Stimulated activated naive CD8-positive, alpha-beta T cell treated with anti-CD3 and anti-CD28 coated beads, Interleukin-15, Interleukin-2, amounts not matched to agents 100 ng/mL and 50 ng/mL, for 24 hours (primary cell): ENCODE measurements around the gene TMEM31.

Experiments used
- H3K27ac Mint-ChIP-seq: one replicate; pipeline ENCODE4 v1.8.0; 2021; ENCODE audit warnings: mild to moderate bottlenecking, mixed read lengths
- H3K27me3 Mint-ChIP-seq: one replicate; pipeline ENCODE4 v1.8.0; 2021; ENCODE audit warnings: mixed read lengths
- H3K36me3 Mint-ChIP-seq: one replicate; pipeline ENCODE4 v1.8.0; 2021; ENCODE audit warnings: low read depth, mixed read lengths
- H3K4me1 Mint-ChIP-seq: one replicate; pipeline ENCODE4 v1.8.0; 2021; ENCODE audit warnings: low read depth, mixed read lengths
- H3K4me3 Mint-ChIP-seq: one replicate; pipeline ENCODE4 v1.8.0; 2021; ENCODE audit warnings: mild to moderate bottlenecking, mixed read lengths
- H3K9me3 Mint-ChIP-seq: one replicate; pipeline ENCODE4 v1.8.0; 2021; ENCODE audit warnings: mixed read lengths

TMEM31 gene

GRCh38 chrX:103691059-103691458 is 19.6 kb upstream of the TMEM31 start:
- Mint-ChIP-seq H3K4me3 (no peak overlapping the region), H3K27ac (no peak overlapping the region), H3K9me3 (no peaks in the 10 kb centered on the region), H3K4me1 (no peaks in the 10 kb centered on the region), H3K27me3 (no peaks in the 10 kb centered on the region), H3K36me3 (no peaks in the 10 kb centered on the region)

- no peaks in the 10 kb centered on the region for H3K4me1 Mint-ChIP-seq
- no peaks in the 10 kb centered on the region for H3K36me3 Mint-ChIP-seq
- H3K4me3 Mint-ChIP-seq: no peak overlapping the region
- no peak overlapping the region for H3K27ac Mint-ChIP-seq
- no peaks in the 10 kb centered on the region for H3K9me3 Mint-ChIP-seq
- no peaks in the 10 kb centered on the region for H3K27me3 Mint-ChIP-seq
Observed at GRCh38 chrX:103697687-103698086, 13.0 kb upstream of the TMEM31 start.

- Mint-ChIP-seq H3K27ac (no peak overlapping the region), H3K4me3 (no peak overlapping the region), H3K9me3 (no peaks in the 10 kb centered on the region)
Observed at GRCh38 chrX:103699243-103699642, 11.5 kb upstream of the TMEM31 start.

GRCh38 chrX:103704863-103705262 is 5.8 kb upstream of the TMEM31 start:
- no peak overlapping the region for H3K27ac Mint-ChIP-seq
- H3K36me3 Mint-ChIP-seq: no peaks in the 10 kb centered on the region
- no peaks in the 10 kb centered on the region for H3K27me3 Mint-ChIP-seq
- H3K4me3 Mint-ChIP-seq: no peak overlapping the region
- no peaks in the 10 kb centered on the region for H3K9me3 Mint-ChIP-seq
- no peaks in the 10 kb centered on the region for H3K4me1 Mint-ChIP-seq

More at GRCh38 chrX:103699243-103699642, 11.5 kb upstream of the TMEM31 start:
- Mint-ChIP-seq H3K4me1 (no peaks in the 10 kb centered on the region), H3K36me3 (no peaks in the 10 kb centered on the region), H3K27me3 (no peaks in the 10 kb centered on the region)

GRCh38 chrX:103716962-103717361 is 6.3 kb downstream of the TMEM31 start:
- H3K4me3 Mint-ChIP-seq: no peak overlapping the region

DNA sequence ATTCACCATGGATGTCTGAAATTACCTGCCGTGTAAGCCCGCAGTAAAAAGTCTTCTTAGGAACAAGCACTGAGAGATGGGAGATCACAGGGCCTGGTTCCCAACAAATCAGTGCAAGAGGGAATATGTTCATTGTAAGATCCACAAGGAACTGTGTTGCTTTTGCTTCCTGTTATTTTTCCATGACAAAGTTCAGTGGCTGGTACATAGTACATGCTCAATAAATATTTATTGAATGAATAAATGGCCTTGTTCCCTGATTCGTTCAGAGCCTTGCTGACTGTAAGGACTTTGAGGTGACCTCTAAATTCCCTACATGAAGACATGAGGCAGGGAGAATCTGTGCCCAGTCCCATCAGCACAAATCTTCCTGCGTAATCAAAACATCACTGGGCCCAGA is 7.4 kb downstream of the TMEM31 start:
- H3K27me3 Mint-ChIP-seq: no peaks in the 10 kb centered on the region
- H3K4me1 Mint-ChIP-seq: no peaks in the 10 kb centered on the region
- H3K27ac Mint-ChIP-seq: no peak overlapping the region
- H3K36me3 Mint-ChIP-seq: no peaks in the 10 kb centered on the region
- no peak overlapping the region for H3K4me3 Mint-ChIP-seq
- no peaks in the 10 kb centered on the region for H3K9me3 Mint-ChIP-seq

More at GRCh38 chrX:103716962-103717361, 6.3 kb downstream of the TMEM31 start:
- H3K27me3 Mint-ChIP-seq: no peaks in the 10 kb centered on the region
- no peak overlapping the region for H3K27ac Mint-ChIP-seq
- no peaks in the 10 kb centered on the region for H3K9me3 Mint-ChIP-seq
- no peaks in the 10 kb centered on the region for H3K4me1 Mint-ChIP-seq
- H3K36me3 Mint-ChIP-seq: no peaks in the 10 kb centered on the region

DNA sequence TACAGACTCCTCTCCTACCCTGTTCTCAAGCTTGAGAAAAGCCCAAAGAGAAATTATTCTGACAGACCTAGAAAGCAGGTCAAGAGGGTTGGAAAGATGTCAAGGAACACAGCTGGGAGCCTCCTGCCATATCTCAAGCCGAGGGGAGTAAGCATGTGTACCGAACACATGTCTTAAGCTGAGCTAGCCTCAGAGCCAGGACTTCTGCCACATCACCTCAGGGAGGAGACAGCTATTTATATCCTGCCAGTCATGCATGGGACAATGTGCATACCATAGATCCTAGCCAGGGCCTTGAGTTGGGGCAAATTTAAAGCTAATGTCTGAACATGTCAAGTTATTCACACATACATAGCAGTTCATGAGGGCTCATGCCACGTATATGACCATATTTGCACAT is 11.8 kb downstream of the TMEM31 start:
- Mint-ChIP-seq H3K27me3 (no peaks in the 10 kb centered on the region), H3K4me3 (no peak overlapping the region)

GRCh38 chrX:103726477-103726876 is 15.8 kb downstream of the TMEM31 start:
- Mint-ChIP-seq H3K9me3 (no peaks in the 10 kb centered on the region), H3K4me1 (no peaks in the 10 kb centered on the region), H3K36me3 (no peaks in the 10 kb centered on the region), H3K27me3 (no peaks in the 10 kb centered on the region), H3K4me3 (no peak overlapping the region), H3K27ac (no peak overlapping the region)

More for the DNA sequence above, 11.8 kb downstream of the TMEM31 start:
- Mint-ChIP-seq H3K4me1 (no peaks in the 10 kb centered on the region), H3K36me3 (no peaks in the 10 kb centered on the region), H3K27ac (no peak overlapping the region), H3K9me3 (no peaks in the 10 kb centered on the region)

DNA sequence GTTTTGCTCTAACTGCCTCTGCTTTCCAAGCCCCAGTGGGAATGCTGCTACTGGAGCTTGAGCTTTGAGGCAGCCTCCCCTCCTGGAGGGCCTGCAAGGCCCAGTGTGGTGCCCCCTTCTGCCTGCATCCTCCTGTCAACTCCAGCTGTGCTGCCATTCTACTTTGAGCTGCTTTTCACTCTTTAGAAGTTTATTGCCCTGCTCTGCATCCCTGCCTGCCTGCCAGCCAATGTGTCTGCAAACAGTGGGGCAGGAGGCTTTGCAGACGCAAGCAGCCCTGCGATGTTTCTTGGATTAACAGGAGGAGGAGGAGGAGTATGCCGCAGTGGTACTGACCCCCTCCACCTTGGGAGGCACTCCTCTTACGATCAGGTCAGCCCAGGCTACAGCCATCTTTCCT is 16.4 kb downstream of the TMEM31 start:
- H3K27me3 Mint-ChIP-seq: no peaks in the 10 kb centered on the region
- H3K36me3 Mint-ChIP-seq: no peaks in the 10 kb centered on the region
- no peak overlapping the region for H3K4me3 Mint-ChIP-seq
- H3K27ac Mint-ChIP-seq: no peak overlapping the region
- H3K9me3 Mint-ChIP-seq: no peaks in the 10 kb centered on the region
- H3K4me1 Mint-ChIP-seq: no peaks in the 10 kb centered on the region

GRCh38 chrX:103729015-103729414 is 18.3 kb downstream of the TMEM31 start:
- Mint-ChIP-seq H3K4me1 (no peaks in the 10 kb centered on the region), H3K36me3 (no peaks in the 10 kb centered on the region), H3K27me3 (no peaks in the 10 kb centered on the region), H3K9me3 (no peaks in the 10 kb centered on the region), H3K27ac (no peak overlapping the region), H3K4me3 (no peak overlapping the region)

DNA sequence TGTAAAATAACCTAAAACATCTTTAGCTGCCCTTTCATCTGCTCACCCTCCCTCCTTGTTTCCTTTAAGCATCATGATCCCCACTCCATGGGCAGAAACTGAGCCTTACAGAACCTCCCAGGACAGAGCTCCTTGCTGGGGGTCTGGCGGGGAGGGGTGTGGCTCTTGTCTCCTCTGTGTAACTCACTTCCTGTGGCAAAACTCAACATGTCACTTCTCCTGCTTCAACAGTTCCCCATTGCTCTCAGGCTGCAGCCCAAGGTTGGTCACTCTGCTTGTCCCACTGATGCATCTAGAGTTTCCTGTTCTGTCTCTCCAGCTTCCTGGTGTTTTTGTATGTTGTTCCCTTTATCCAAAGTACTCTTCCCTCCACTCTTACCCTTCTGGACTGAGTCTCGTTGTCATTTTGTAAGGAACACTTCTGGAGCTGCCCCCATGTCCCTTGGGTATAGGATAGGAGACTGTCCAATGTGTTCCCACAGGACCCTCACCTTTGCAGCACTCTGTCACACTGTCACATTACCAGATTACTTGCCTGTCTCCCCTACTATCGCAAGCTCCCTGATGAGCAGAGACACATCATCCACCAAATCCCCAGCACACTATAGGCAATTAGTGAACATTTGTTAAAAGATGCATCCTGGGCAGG is 19.6 kb downstream of the TMEM31 start:
- no peaks in the 10 kb centered on the region for H3K36me3 Mint-ChIP-seq
- no peaks in the 10 kb centered on the region for H3K9me3 Mint-ChIP-seq
- H3K27me3 Mint-ChIP-seq: no peaks in the 10 kb centered on the region
- H3K4me1 Mint-ChIP-seq: peaks cover 5% of the 10 kb centered on the region
- H3K4me3 Mint-ChIP-seq: no peak overlapping the region
- no peak overlapping the region for H3K27ac Mint-ChIP-seq

DNA sequence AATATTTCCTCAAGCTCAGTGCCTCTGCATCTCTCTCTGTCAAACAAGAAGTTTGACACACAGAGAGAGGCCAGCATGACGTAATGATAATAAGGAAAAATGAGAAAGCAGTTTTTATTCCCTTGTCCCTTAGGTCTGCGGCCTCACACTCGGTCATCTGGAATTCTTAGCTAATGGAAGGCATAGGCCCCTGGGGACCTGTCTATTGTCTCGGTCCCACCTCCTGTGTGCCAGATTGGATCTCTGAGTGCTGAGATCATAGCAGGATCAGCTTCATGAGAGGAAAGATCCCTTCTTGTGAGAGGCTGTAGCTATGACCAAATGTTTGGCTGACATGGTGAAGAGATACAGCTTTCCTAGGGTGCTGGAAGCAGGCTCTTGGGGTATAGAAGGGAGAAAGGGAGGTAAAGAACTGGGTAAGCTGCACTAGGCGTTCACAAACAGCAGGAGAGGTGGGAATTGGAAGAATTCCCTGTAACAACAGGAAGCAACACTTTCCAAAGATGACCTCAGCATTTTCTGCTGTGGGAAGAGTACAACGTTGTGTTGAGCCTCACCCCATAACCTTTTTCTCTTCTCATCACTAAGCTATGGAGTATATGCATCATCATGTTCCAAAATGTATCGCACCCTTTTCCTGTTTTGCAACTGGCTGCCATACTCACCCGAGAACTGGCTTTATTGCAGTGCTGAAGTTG is 20.2 kb downstream of the TMEM31 start:
- Mint-ChIP-seq H3K9me3 (no peaks in the 10 kb centered on the region), H3K27me3 (no peaks in the 10 kb centered on the region), H3K4me3 (no peak overlapping the region), H3K4me1 (peaks cover 5% of the 10 kb centered on the region), H3K36me3 (no peaks in the 10 kb centered on the region), H3K27ac (no peak overlapping the region)

DNA sequence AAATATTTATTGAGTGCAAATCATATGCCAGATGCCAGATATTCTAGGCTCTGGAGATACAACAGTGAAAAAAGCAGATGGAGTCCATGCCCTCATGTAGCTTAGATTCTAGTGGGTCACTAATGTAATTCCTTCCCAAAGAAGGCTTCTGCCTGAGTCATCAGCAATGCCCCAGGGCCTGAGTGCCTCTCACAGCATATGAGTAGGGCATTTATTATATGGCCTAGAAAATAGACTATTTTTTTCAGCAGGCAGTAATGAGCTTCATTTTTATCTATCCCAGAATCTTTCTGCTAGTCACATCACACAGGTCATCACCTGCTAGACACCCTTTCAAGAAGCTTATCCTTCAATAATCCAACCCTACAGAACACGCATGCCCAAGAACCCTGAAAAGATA is 22.3 kb downstream of the TMEM31 start:
- no peaks in the 10 kb centered on the region for H3K27me3 Mint-ChIP-seq
- H3K27ac Mint-ChIP-seq: no peak overlapping the region
- no peaks in the 10 kb centered on the region for H3K36me3 Mint-ChIP-seq
- H3K4me3 Mint-ChIP-seq: no peak overlapping the region
- H3K4me1 Mint-ChIP-seq: peaks cover 5% of the 10 kb centered on the region
- H3K9me3 Mint-ChIP-seq: no peaks in the 10 kb centered on the region

DNA sequence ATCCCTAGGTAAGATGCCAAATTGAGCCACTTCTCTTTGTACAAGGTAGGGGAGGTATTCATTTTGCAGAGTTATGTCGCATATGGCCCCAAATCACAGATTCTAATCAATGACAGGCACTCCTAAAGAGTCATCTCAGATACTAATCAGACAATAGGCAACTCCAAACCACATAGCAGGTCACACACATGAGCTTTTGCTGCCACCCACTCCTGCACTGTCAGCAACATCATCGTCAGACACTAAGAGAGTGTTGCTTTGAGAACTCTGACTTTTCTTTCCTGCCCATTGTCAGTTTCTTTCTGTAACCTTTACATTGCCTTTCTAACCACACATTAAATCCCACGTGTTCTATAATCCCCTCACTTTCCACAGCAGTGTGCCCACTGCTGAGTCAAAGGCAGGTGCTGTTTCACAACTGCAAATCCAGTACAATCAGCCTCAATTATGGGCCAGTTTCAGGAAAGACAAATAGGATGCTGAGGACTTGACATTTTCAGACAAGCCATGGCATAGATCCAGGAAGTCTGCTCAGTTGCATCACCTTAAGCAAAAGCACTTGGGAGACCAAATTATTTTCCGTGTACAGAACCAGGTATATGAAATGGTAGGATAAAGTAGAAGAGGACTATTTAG is 23.5 kb downstream of the TMEM31 start:
- H3K4me3 Mint-ChIP-seq: no peak overlapping the region

GRCh38 chrX:103737696-103738095 is 27.0 kb downstream of the TMEM31 start:
- no peak overlapping the region for H3K4me3 Mint-ChIP-seq
- H3K4me1 Mint-ChIP-seq: peaks cover 5% of the 10 kb centered on the region
- no peaks in the 10 kb centered on the region for H3K9me3 Mint-ChIP-seq
- no peak overlapping the region for H3K27ac Mint-ChIP-seq
- H3K36me3 Mint-ChIP-seq: no peaks in the 10 kb centered on the region
- no peaks in the 10 kb centered on the region for H3K27me3 Mint-ChIP-seq

More for the DNA sequence above, 23.5 kb downstream of the TMEM31 start:
- Mint-ChIP-seq H3K27ac (no peak overlapping the region), H3K27me3 (no peaks in the 10 kb centered on the region), H3K9me3 (no peaks in the 10 kb centered on the region), H3K4me1 (peaks cover 5% of the 10 kb centered on the region), H3K36me3 (no peaks in the 10 kb centered on the region)
